Activated CD8-positive, alpha-beta T cell treated with anti-CD3 and anti-CD28 coated beads, Interleukin-2, amount 10 ng/mL, durations not matched to agents 7 days and 5 days (primary cell): ENCODE results near the gene AKAP9. TPM values are rescaled to one million over a fixed set of nuclear protein-coding genes. Genes with fewer than 3 reads are reported as not detected.

Experiments used
- ATAC-seq: fragments of 150-1000 bp; cut with Tn5 transposase; one replicate; pipeline ENCODE4 v1.10.0; 2021; ENCODE audit warnings: moderate library complexity
- CTCF ChIA-PET: fragments of 350-600 bp; sonication (Branson Sonifier 250); formaldehyde crosslinking; loops from one replicate; lab custom pipeline; 2021; ENCODE audit warnings: antibody characterized with exemption; lab: Charles Lee
- POLR2A ChIA-PET: fragments of 350-600 bp; sonication (Branson Sonifier 250); formaldehyde crosslinking; loops from one replicate; lab custom pipeline; 2021; ENCODE audit warnings: antibody characterized with exemption; lab: Charles Lee
- DNase-seq: peaks from one replicate; pipeline ENCODE4 v3.0.0-alpha.2; 2020
- H3K27ac Mint-ChIP-seq: one replicate; pipeline ENCODE4 v1.8.0; 2021; ENCODE audit warnings: mild to moderate bottlenecking, mixed read lengths
- H3K27me3 Mint-ChIP-seq: one replicate; pipeline ENCODE4 v1.8.0; 2021; ENCODE audit warnings: low read depth, mixed read lengths
- H3K36me3 Mint-ChIP-seq: one replicate; pipeline ENCODE4 v1.8.0; 2021; ENCODE audit warnings: low read depth, mixed read lengths
- H3K4me1 Mint-ChIP-seq: one replicate; pipeline ENCODE4 v1.8.0; 2021; ENCODE audit warnings: low read depth, mixed read lengths
- H3K4me3 Mint-ChIP-seq: one replicate; pipeline ENCODE4 v1.8.0; 2021; ENCODE audit warnings: mild to moderate bottlenecking, mixed read lengths
- H3K9me3 Mint-ChIP-seq: one replicate; pipeline ENCODE4 v1.8.0; 2022; ENCODE audit warnings: mixed read lengths; ENCODE audit not compliant: insufficient read depth
- total RNA-seq, 2 experiments: library from RNA; stranded (reverse); gene quantifications; one replicate each; pipeline ENCODE4 v1.2.3, GENCODE V29; 2021

AKAP9 gene
- total RNA-seq, 2 experiments from 2014 or later, result 32.7 to 41.5 TPM

- Mint-ChIP-seq H3K27ac (no peak overlapping the region), H3K36me3 (peaks cover 41% of the 10 kb centered on the region), H3K4me3 (no peak overlapping the region), H3K27me3 (no peaks in the 10 kb centered on the region), H3K9me3 (no peaks in the 10 kb centered on the region), H3K4me1 (no peaks in the 10 kb centered on the region)
- POLR2A ChIA-PET, result no interaction called here
- no peak for ATAC-seq
- no peak for DNase-seq
- CTCF ChIA-PET, result no interaction called here
Observed at GRCh38 chr7:92110857-92111256, 170.2 kb downstream of the AKAP9 start.

DNA sequence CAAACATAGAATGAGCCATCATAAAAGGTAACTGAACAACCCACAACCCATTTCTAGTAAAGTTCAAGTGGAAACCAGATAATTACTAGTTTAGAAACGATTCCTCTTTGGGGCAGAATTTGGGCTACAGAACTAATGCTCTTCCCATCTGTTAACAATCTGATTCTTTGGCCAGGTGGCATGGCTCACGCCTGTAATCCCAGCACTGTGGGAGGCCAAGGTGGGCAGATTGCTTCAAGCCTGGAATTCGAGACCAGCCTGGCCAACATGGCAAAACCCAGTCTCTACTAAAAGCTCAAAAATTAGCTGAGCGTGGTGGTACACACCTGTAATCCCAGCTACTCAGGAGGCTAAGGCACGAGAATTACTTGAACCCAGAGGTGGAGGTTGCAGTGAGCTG is 175.2 kb downstream of the AKAP9 start:
- POLR2A ChIA-PET, result interaction anchor here (0.6 kb wide), 1 partner anchor 1720 kb away, joined by 4 read pairs; no protein-coding TSS in a partner anchor
- H3K36me3 Mint-ChIP-seq, result peaks cover 52% of the 10 kb centered on the region
- CTCF ChIA-PET, result interaction anchor here (1.4 kb wide), 1 partner anchor 10 kb away, joined by 5 read pairs; no protein-coding TSS in a partner anchor
- no peaks in the 10 kb centered on the region for H3K9me3 Mint-ChIP-seq
- no peaks in the 10 kb centered on the region for H3K27me3 Mint-ChIP-seq
- no peaks in the 10 kb centered on the region for H3K4me1 Mint-ChIP-seq
- no peak overlapping the region for H3K27ac Mint-ChIP-seq
- DNase-seq, result no peak
- no peak for ATAC-seq
- no peak overlapping the region for H3K4me3 Mint-ChIP-seq

DNA sequence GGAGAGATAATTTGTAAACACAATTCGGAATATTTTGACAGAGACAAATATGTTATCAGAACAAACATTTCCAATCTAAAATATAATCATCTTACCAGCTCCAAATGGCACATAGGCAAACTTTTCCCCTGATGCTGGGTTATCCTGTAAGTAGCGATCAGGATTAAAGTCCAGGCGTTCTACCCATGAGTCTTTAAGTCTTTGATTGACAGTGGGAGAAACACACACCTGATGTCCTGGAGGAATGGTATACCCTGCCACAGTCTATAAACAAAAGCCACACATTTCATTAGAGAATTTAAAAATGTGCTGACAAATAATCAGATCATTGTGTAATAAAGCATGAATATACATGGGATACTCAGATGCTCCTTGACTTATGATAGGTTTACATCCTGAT is 176.3 kb downstream of the AKAP9 start:
- no peaks in the 10 kb centered on the region for H3K4me1 Mint-ChIP-seq
- ChIA-PET CTCF (no interaction called here), POLR2A (no interaction called here)
- H3K36me3 Mint-ChIP-seq, result peaks cover 60% of the 10 kb centered on the region
- H3K27me3 Mint-ChIP-seq, result no peaks in the 10 kb centered on the region
- H3K4me3 Mint-ChIP-seq, result no peak overlapping the region
- H3K27ac Mint-ChIP-seq, result no peak overlapping the region
- H3K9me3 Mint-ChIP-seq, result no peaks in the 10 kb centered on the region
- no peak for DNase-seq
- no peak for ATAC-seq

- no peak overlapping the region for H3K4me3 Mint-ChIP-seq
- no peaks in the 10 kb centered on the region for H3K27me3 Mint-ChIP-seq
- peaks cover 70% of the 10 kb centered on the region for H3K36me3 Mint-ChIP-seq
- H3K27ac Mint-ChIP-seq, result no peak overlapping the region
- no peaks in the 10 kb centered on the region for H3K9me3 Mint-ChIP-seq
- no peaks in the 10 kb centered on the region for H3K4me1 Mint-ChIP-seq
- DNase-seq (no peak), ATAC-seq (no peak)
- CTCF ChIA-PET, result no interaction called here
- POLR2A ChIA-PET, result no interaction called here
Observed at GRCh38 chr7:92119213-92119759, 178.6 kb downstream of the AKAP9 start.

- no peak overlapping the region for H3K27ac Mint-ChIP-seq
- DNase-seq, result no peak
- no peaks in the 10 kb centered on the region for H3K4me1 Mint-ChIP-seq
- H3K27me3 Mint-ChIP-seq, result no peaks in the 10 kb centered on the region
- peaks cover 64% of the 10 kb centered on the region for H3K36me3 Mint-ChIP-seq
- no peaks in the 10 kb centered on the region for H3K9me3 Mint-ChIP-seq
- no peak for ATAC-seq
- no peak overlapping the region for H3K4me3 Mint-ChIP-seq
- ChIA-PET CTCF (interaction anchor here (2.3 kb wide), 1 partner anchor 11 kb away, joined by 6 read pairs; no protein-coding TSS in a partner anchor), POLR2A (no interaction called here)
Observed at GRCh38 chr7:92121681-92122080, 181.0 kb downstream of the AKAP9 start.

GRCh38 chr7:92131093-92131492 is 190.4 kb downstream of the AKAP9 start:
- DNase-seq (no peak), ATAC-seq (no peak)
- Mint-ChIP-seq H3K4me3 (no peak overlapping the region), H3K4me1 (peaks cover 28% of the 10 kb centered on the region), H3K9me3 (no peaks in the 10 kb centered on the region), H3K27ac (no peak overlapping the region), H3K36me3 (peaks cover 34% of the 10 kb centered on the region), H3K27me3 (no peaks in the 10 kb centered on the region)
- POLR2A ChIA-PET, result no interaction called here
- CTCF ChIA-PET, result interaction anchor here (2.2 kb wide), 1 partner anchor 9 kb away, joined by 6 read pairs; no protein-coding TSS in a partner anchor

DNA sequence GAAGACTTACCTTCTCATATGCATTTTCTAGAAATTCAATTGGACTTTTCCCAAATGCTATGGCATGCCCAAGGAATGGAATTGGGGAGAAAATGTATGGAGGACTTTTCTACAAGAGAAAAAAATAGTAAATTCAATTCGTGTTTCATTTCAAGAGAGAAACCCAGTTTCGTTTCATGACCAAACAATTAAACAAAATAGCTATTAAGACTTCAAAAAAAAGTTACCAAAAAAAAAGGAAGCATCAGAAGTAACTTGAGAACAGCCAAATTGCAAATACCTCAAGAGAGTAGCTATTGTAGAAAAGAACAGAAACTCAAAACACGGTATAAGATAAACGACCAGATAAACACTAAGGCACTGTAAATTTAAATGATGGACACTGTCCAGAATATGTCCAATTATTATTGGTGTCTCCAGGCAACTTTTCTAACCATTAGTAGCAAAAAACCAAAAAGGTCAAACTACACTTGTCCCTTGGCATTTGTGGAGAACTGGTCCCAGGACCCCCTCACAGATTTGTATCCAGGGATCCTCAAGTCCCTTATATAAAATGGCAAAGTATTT is 191.2 kb downstream of the AKAP9 start:
- no peak overlapping the region for H3K27ac Mint-ChIP-seq
- ATAC-seq (no peak), DNase-seq (no peak)
- H3K4me1 Mint-ChIP-seq, result peaks cover 28% of the 10 kb centered on the region
- no peaks in the 10 kb centered on the region for H3K27me3 Mint-ChIP-seq
- ChIA-PET CTCF (interaction anchor here (1.0 to 2.2 kb wide), 4 partner anchors 10 to 301 kb away, joined by 3 to 6 read pairs (median 4); no protein-coding TSS in a partner anchor), POLR2A (interaction anchor here (1.0 kb wide), 1 partner anchor 114 kb away, joined by 4 read pairs; the partner anchor contains the start of gene KRIT1)
- no peaks in the 10 kb centered on the region for H3K9me3 Mint-ChIP-seq
- peaks cover 28% of the 10 kb centered on the region for H3K36me3 Mint-ChIP-seq
- no peak overlapping the region for H3K4me3 Mint-ChIP-seq

DNA sequence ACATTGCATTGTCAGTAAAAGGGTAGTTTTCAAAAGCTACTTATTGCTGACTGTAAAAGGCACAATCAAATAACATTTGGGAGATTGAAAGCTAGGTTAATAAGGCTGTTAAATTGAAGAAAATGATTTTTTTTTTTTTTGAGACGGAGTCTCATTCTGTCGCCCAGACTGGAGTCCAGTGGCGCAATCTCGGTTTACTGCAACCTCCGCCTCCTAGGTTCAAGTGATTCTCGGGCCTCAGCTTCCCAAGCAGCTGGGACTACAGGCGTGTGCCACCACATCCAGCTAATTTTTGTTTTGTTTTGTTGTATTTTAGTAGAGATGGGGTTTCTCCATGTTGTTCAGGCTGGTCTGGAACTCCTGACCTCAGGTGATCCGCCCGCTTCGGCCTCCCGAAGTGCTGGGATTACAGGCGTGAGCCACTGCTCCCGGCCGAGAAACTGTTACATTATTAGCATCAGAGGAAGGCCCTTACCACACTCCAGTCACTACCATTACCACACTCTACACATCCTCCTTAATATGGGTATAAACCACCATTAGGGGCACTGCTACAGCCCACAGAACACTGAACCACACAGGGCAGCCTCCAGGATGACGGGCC is 192.6 kb downstream of the AKAP9 start:
- Mint-ChIP-seq H3K36me3 (peaks cover 21% of the 10 kb centered on the region), H3K9me3 (no peaks in the 10 kb centered on the region), H3K4me1 (peaks cover 34% of the 10 kb centered on the region), H3K27me3 (no peaks in the 10 kb centered on the region), H3K27ac (peak overlapping the region; percentile 100), H3K4me3 (peak overlapping the region; percentile 95)
- ChIA-PET CTCF (interaction anchor here (0.7 to 2.2 kb wide), 12 partner anchors 11 to 315 kb away, joined by 3 to 10 read pairs (median 4); partner anchors contain the start of genes GATAD1 and MTERF1), POLR2A (interaction anchor here (1.0 to 2.3 kb wide), 2 partner anchors 112 to 192 kb away, joined by 4 to 14 read pairs; partner anchors contain the start of genes AKAP9 and KRIT1)
- ATAC-seq (peak; percentile 10), DNase-seq (no peak)

GRCh38 chr7:92133737-92134270 is 193.1 kb downstream of the AKAP9 start:
- no peaks in the 10 kb centered on the region for H3K9me3 Mint-ChIP-seq
- peak; percentile 43 for ATAC-seq
- ChIA-PET CTCF (interaction anchor here (0.9 to 2.2 kb wide), 5 partner anchors 25 to 314 kb away, joined by 3 to 10 read pairs (median 3); partner anchors contain the start of genes GATAD1 and MTERF1), POLR2A (interaction anchor here (0.6 to 2.3 kb wide), 4 partner anchors 112 to 314 kb away, joined by 3 to 15 read pairs (median 12); partner anchors contain the start of genes AKAP9, ANKIB1, GATAD1 and KRIT1)
- H3K36me3 Mint-ChIP-seq, result peaks cover 18% of the 10 kb centered on the region
- no peaks in the 10 kb centered on the region for H3K27me3 Mint-ChIP-seq
- DNase-seq, result peak; percentile 67
- H3K27ac Mint-ChIP-seq, result peak overlapping the region; percentile 100
- peak overlapping the region; percentile 95 for H3K4me3 Mint-ChIP-seq
- H3K4me1 Mint-ChIP-seq, result peaks cover 34% of the 10 kb centered on the region

- H3K27ac Mint-ChIP-seq, result peak within 1 kb of the TSS; percentile 100
- H3K4me3 Mint-ChIP-seq, result peak within 1 kb of the TSS; percentile 95
- ChIA-PET CTCF (interaction anchor here (1.2 to 2.2 kb wide), 5 partner anchors 9 to 314 kb away, joined by 3 to 10 read pairs (median 3); partner anchors contain the start of genes GATAD1 and MTERF1), POLR2A (interaction anchor here (0.6 to 2.3 kb wide), 5 partner anchors 111 to 358 kb away, joined by 3 to 15 read pairs (median 10); partner anchors contain the start of genes AKAP9, ANKIB1, GATAD1 and KRIT1)
- peak; percentile 94 for DNase-seq
- peaks cover 34% of the 10 kb centered on the region for H3K4me1 Mint-ChIP-seq
- H3K27me3 Mint-ChIP-seq, result no peaks in the 10 kb centered on the region
- H3K36me3 Mint-ChIP-seq, result peaks cover 18% of the 10 kb centered on the region
- ATAC-seq, result peak; percentile 92
- no peaks in the 10 kb centered on the region for H3K9me3 Mint-ChIP-seq
Observed at GRCh38 chr7:92134271-92135051, 193.8 kb downstream of the AKAP9 start, which contains the start of gene CYP51A1. CYP51A1 (minus strand) TSS chr7:92134477; CDS start chr7:92134364, 113 bp downstream.
